ENCODE data around the gene CMTM6. TPM values are rescaled to one million over a fixed set of nuclear protein-coding genes. Genes with fewer than 3 reads are reported as not detected.
A peak's percentile ranks its signal among the peaks of the same experiment; 100 is the strongest.

CMTM6 gene
- total and polyA plus RNA-seq, 2 of the 8 experiments (the other 6 are each of a cell fraction or from before 2014, with no cell fraction given) = 24.0 to 51.5 TPM

DNA sequence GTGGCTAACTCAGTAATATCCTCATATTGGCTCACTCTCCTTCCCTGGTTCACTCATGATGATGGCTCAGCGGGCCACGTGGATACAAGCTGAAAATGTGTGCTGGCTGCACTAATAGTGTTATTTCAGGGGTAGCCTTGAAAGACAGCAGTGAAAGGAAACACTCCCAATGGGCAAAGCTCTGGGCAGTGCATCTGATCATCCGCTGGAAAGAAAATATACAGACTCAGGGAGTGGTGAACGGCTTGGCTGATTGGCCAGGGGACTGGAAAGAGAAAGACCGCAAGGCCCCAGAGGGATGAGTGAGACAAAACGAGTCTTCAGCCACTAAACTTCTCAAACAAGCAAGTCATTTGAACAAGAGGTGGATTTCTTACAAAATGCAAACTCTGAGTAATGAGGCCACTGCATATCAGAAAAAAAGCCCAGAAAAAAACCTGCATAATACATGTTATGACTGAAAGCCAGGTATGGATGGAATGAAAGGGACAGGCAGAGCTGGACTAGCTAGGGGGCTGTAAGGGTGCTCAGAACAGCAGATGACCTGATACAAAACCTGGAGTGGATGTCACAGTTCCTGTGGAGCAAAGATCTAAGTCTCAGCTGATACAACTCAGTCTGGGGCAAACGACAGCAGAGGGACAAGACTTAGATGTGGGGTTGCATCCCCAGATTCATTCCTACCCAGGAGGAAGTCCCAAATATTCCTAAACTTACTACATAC lies 33.3 kb downstream of the CMTM6 start:
- H3K79me2 ChIP-seq (ENCODE audit: control insufficient read depth in 1 of 2, insufficient read depth in 2 of 2, low read length in 2 of 2) = no peaks in the 10 kb centered on the region
- no peak for DNase-seq (ENCODE audit: low read depth in 1 of 2, low spot score in 2 of 2)
- H2AFZ ChIP-seq (ENCODE audit: low read length) = no peak overlapping the region
- no peak overlapping the region for H3K4me2 ChIP-seq (ENCODE audit: insufficient read depth in 1 of 2, low read depth in 2 of 2, low read length in 2 of 2)
- H2BK120ac ChIP-seq (replicated peaks; ENCODE audit: low read depth, low read length) = no peak overlapping the region
- FAIRE-seq = no peak
- H3K18ac ChIP-seq (ENCODE audit: extremely low read depth, low read length) = no peak overlapping the region
- H3K9ac ChIP-seq (replicated peaks in 1 of 4; ENCODE audit: extremely low read depth in 1 of 4, low read depth in 3 of 4, low read length in 3 of 4) = no peak overlapping the region
- H3K56ac ChIP-seq (replicated peaks; ENCODE audit: insufficient read length, low read depth, low read length) = no peak overlapping the region
- no peak overlapping the region for H3K23ac ChIP-seq (ENCODE audit: insufficient read length)
- H4K91ac ChIP-seq (replicated peaks; ENCODE audit: insufficient read length, low read length) = no peak overlapping the region
- H2BK15ac ChIP-seq (ENCODE audit: low read length) = no peak overlapping the region
- H3K23me2 ChIP-seq (ENCODE audit: low read depth, low read length) = no peaks in the 10 kb centered on the region
- H2AK5ac ChIP-seq (ENCODE audit: low read depth, low read length) = no peak overlapping the region
- CTCF ChIA-PET (ENCODE audit: partially characterized antibody) = interaction anchor here (0.5 to 6.0 kb wide), 24 partner anchors 9 to 466 kb away, joined by 3 to 83 read pairs (median 5); no protein-coding TSS in a partner anchor
- POLR2A ChIA-PET (ENCODE audit: partially characterized antibody) = interaction anchor here (0.9 to 2.0 kb wide), 2 partner anchors 9 to 57 kb away, joined by 3 to 5 read pairs; no protein-coding TSS in a partner anchor
- no peaks in the 10 kb centered on the region for H3K79me1 ChIP-seq (ENCODE audit: low read depth, low read length)
- 80% methylated on average over 7 of the region's 7 CpGs; no CpG with 5 or more reads in 1 of the 2 experiments for WGBS, 2 experiments (ENCODE audit: extremely low coverage in 1 of 2, insufficient coverage in 1 of 2, insufficient read length in 1 of 2, insufficient replicate concordance in 2 of 2, low coverage in 1 of 2, low lambda C conversion rate in 2 of 2, missing lambda C conversion rate in 1 of 2)
- H3K36me3 ChIP-seq (ENCODE audit: control insufficient read depth in 2 of 4, insufficient read depth in 4 of 4, low read length in 3 of 4) = no peaks in the 10 kb centered on the region; a peak in 2 of 8 replicates
- H2BK20ac ChIP-seq (ENCODE audit: low read length) = no peak overlapping the region
- no peak overlapping the region for H2BK12ac ChIP-seq (ENCODE audit: low read depth, low read length)
- no peaks in the 10 kb centered on the region for H3K27me3 ChIP-seq (replicated peaks in 1 of 4; ENCODE audit: control insufficient read depth in 3 of 4, extremely low read depth in 1 of 4, insufficient read depth in 3 of 4, low read length in 3 of 4)
- no peak overlapping the region for H4K8ac ChIP-seq (ENCODE audit: extremely low read depth, insufficient read depth, low read length)
- TF ChIP-seq ASH2L (IDR thresholded peaks at IDR 0.05; ENCODE audit: low read length) = no peak
- TF ChIP-seq SIRT6 (IDR thresholded peaks at IDR 0.05; ENCODE audit: low read length) = no peak
- no peak for TF ChIP-seq POLR2A (IDR thresholded peaks at IDR 0.05; ENCODE audit: control extremely low read depth in 1 of 2, low read depth in 2 of 2, low read length in 2 of 2)
- TF ChIP-seq HDAC6 (IDR thresholded peaks at IDR 0.05; ENCODE audit: low read depth, low read length) = no peak
- no peak for TF ChIP-seq KDM4A (IDR thresholded peaks at IDR 0.05; ENCODE audit: low read depth, low read length, severe bottlenecking)
- TF ChIP-seq, protein P1, sequence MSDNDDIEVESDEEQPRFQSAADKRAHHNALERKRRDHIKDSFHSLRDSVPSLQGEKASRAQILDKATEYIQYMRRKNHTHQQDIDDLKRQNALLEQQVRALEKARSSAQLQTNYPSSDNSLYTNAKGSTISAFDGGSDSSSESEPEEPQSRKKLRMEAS (IDR thresholded peaks at IDR 0.05) = no peak
- TF ChIP-seq SIX5 (IDR thresholded peaks at IDR 0.05; ENCODE audit: low read depth, low read length) = no peak
- no peak for TF ChIP-seq BACH1 (IDR thresholded peaks at IDR 0.05; ENCODE audit: low read length)
- no peak for TF ChIP-seq ZNF274 (IDR thresholded peaks at IDR 0.05; ENCODE audit: borderline replicate concordance, extremely low read depth, low read length)
- no peak for TF ChIP-seq TBP (IDR thresholded peaks at IDR 0.05; ENCODE audit: low read depth, low read length)
- no peak for TF ChIP-seq CBX8 (IDR thresholded peaks at IDR 0.05; ENCODE audit: borderline replicate concordance, low read depth, low read length)
- H3K9me3 ChIP-seq (ENCODE audit: insufficient read depth in 2 of 2, low read depth in 1 of 2, low read length in 1 of 2) = no peaks in the 10 kb centered on the region
- H4K5ac ChIP-seq (ENCODE audit: insufficient read length, low read depth, low read length) = no peak overlapping the region
- no peak overlapping the region for H3K14ac ChIP-seq (ENCODE audit: insufficient read length)
- 0 out of 2 replicates have a peak overlapping the region, but pooled peaks have one; percentile 16 for H2BK5ac ChIP-seq (ENCODE audit: low read depth, low read length)
- no peak overlapping the region for H3K27ac ChIP-seq (ENCODE audit: low read depth, low read length)
- no peak overlapping the region for H3K4me3 ChIP-seq (ENCODE audit: extremely low read depth in 1 of 4, insufficient read depth in 2 of 4, low read depth in 3 of 4, low read length in 4 of 4)
- H3K4me1 ChIP-seq (replicated peaks in 1 of 4; ENCODE audit: control insufficient read depth in 3 of 4, insufficient read depth in 4 of 4, low read length in 3 of 4) = peaks cover 0 to 4% (median 1%) of the 10 kb centered on the region in 4 experiments; a peak in 2 of 7 replicates
- H3K4ac ChIP-seq (replicated peaks; ENCODE audit: insufficient read length, low read depth, low read length) = no peak overlapping the region
- peaks cover 0 to 4% of the 10 kb centered on the region in 2 experiments for H4K20me1 ChIP-seq (replicated peaks in 1 of 2; ENCODE audit: control insufficient read depth in 1 of 2, insufficient read depth in 2 of 2, low read length in 2 of 2)

Measured in H1 (cell line).